Measurements from ENCODE around the gene PPP1R16B. TPM values are rescaled to one million over a fixed set of nuclear protein-coding genes. Genes with fewer than 3 reads are reported as not detected.

PPP1R16B gene
- total RNA-seq, 1 donor: 72.4 TPM

DNA sequence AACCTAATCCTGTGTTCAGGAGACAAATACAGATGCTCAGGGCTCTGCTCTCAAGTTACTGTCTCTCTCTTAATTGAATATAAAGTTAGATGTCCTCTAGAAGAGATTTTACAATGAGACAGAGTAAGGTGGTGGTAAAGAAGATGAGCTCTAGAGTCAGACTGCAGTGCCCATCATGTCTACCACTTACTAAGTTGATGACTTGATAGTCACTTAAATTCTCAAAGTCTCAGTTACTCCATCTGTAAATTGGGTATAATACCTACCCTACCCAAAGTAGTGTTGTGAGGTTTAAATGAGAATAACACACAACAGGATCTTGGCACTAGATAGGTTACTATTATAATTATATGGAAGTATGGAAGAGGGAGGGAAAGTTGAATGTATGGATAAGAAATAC, 158.2 kb downstream of the PPP1R16B start:
- Histone ChIP-seq H3K4me1 (ENCODE audit: insufficient read depth, low read length) (peaks cover 13% of the 10 kb centered on the region), H3K27me3 (ENCODE audit: insufficient read depth, low read length) (no peaks in the 10 kb centered on the region), H3K4me3 (ENCODE audit: low read length) (no peak overlapping the region)

DNA sequence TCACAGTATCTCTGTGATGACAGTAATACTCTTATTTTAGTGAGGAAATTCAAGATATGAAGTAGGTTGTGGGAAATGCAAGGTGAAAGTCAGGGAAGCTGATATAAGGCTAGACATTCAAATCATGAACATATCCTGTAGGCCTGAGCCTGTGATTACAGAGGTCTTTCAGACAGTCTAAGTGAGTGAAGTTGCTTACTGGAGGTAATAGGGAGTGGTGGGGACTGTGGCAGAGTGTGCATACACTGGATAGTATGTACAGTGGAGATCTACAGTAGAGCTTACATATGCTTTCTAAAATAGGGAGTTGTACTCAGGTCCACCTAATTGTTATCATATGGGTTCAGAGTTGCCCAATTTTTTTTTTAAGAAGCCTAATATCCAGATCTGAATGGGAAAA, 159.8 kb downstream of the PPP1R16B start:
- Histone ChIP-seq H3K9me3 (ENCODE audit: low read depth, low read length) (no peaks in the 10 kb centered on the region), H3K27me3 (ENCODE audit: insufficient read depth, low read length) (no peaks in the 10 kb centered on the region), H3K4me1 (ENCODE audit: insufficient read depth, low read length) (peaks cover 13% of the 10 kb centered on the region), H3K4me3 (ENCODE audit: low read length) (no peak overlapping the region)

More for the DNA sequence above, 158.2 kb downstream of the PPP1R16B start:
- no peaks in the 10 kb centered on the region for H3K9me3 ChIP-seq (ENCODE audit: low read depth, low read length)

DNA sequence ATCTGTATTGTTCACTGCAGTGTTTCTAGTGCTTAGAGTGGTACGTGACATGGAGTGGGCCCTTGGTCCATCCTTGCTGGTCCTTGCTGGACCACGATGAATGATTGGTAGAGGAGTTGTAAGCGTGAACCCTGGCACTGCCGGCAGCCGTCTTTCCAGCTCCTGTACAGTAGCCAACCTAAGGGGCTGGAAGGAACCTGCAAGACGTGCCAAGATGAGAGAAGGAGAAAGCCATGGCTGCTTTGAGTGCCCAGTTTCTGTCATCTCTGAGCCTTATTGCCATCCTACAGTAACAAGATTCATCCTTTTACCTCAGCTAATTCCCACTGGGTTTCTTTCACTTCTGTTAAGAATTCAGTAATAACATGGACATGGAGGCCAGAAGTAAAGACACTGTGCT, 162.6 kb downstream of the PPP1R16B start:
- peaks cover 2% of the 10 kb centered on the region for H3K4me1 ChIP-seq (ENCODE audit: insufficient read depth, low read length)

DNA sequence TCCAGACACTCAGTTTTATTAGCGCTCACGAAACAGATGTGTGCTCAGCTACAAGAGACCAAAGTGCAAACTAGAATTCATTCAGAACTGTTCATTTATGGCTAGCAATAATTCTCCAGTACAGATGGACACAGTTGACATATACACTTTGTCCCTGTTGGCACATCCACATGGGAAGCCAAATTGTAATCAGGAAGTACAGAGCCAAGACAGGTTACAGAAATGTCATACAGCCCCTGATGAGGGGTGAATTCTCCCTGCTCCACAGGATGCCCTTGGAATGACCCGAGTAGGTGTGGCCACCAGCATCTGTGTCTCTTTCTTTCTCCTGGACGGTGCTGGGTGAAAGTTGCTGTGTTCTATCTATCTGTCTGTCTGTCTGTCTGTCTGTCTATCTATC, 164.2 kb downstream of the PPP1R16B start:
- no peaks in the 10 kb centered on the region for H3K9me3 ChIP-seq (ENCODE audit: low read depth, low read length)
- no peak overlapping the region for H3K4me3 ChIP-seq (ENCODE audit: low read length)
- no peaks in the 10 kb centered on the region for H3K4me1 ChIP-seq (ENCODE audit: insufficient read depth, low read length)
- H3K27me3 ChIP-seq (ENCODE audit: insufficient read depth, low read length): no peaks in the 10 kb centered on the region

More for the DNA sequence above, 162.6 kb downstream of the PPP1R16B start:
- Histone ChIP-seq H3K27me3 (ENCODE audit: insufficient read depth, low read length) (no peaks in the 10 kb centered on the region), H3K4me3 (ENCODE audit: low read length) (no peak overlapping the region), H3K9me3 (ENCODE audit: low read depth, low read length) (no peaks in the 10 kb centered on the region)

DNA sequence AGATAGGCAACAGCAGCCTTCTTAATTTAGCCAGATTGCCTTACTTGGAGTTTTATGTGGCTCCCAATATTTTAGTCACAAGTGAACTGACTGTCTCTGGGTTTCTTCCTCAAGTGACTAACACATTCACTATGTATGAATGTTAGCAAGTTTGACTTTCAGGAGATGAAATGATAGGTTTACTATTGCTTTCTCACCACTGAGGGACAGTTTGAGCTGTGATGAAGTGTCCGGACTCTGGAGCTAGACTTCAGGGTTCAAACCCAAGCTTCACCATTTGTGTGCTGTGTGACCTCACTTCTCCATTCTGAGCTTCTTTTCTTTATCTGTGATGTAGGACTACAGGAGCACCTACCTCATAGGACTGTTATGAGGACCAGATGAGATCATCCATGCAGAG, 164.8 kb downstream of the PPP1R16B start:
- Histone ChIP-seq H3K27me3 (ENCODE audit: insufficient read depth, low read length) (no peaks in the 10 kb centered on the region), H3K4me3 (ENCODE audit: low read length) (no peak overlapping the region), H3K4me1 (ENCODE audit: insufficient read depth, low read length) (no peaks in the 10 kb centered on the region), H3K9me3 (ENCODE audit: low read depth, low read length) (no peaks in the 10 kb centered on the region)

Other genes with a start within 250 kb of the PPP1R16B start
- not detected for gene ADIG, start 224.5 kb upstream of the PPP1R16B start, total RNA-seq
- not detected for gene ARHGAP40, start 203.9 kb upstream of the PPP1R16B start, total RNA-seq
- 0.21 TPM for gene SLC32A1, start 81.2 kb upstream of the PPP1R16B start, total RNA-seq
- gene ACTR5, start 57.2 kb upstream of the PPP1R16B start, total RNA-seq: 9.8 TPM
- 2.1 TPM for gene FAM83D, start 120.7 kb downstream of the PPP1R16B start, total RNA-seq
- 10.5 TPM for gene DHX35, start 156.6 kb downstream of the PPP1R16B start, total RNA-seq